ENCODE results near the gene SLC22A23. TPM values are rescaled to one million over a fixed set of nuclear protein-coding genes. Genes with fewer than 3 reads are reported as not detected.

SLC22A23 gene
- total RNA-seq, 1 donor from 2014 or later: 18.7 TPM

DNA sequence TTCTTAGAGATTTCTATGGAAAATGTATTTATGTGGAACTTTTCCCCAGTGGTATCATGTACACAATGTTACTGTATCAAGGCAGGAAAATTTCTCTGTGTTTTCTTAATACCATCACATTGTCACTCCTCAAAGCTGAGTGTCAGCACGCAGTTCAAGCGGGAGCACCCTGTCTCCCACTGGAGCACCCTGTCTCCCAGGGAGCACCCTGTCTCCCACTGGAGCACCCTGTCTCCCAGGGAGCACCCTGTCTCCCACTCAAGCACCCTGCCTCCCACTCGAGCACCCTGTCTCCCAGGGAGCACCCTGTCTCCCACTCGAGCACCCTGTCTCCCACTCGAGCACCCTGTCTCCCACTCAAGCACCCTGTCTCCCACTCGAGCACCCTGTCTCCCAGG is 146.8 kb downstream of the SLC22A23 start:
- no peak for FAIRE-seq
- Histone ChIP-seq H3K36me3 (ENCODE audit: control insufficient read depth, insufficient read depth, low read length) (peaks cover 4% of the 10 kb centered on the region), H3K27me3 (ENCODE audit: control insufficient read depth, insufficient read depth, low read length) (peaks cover 6% of the 10 kb centered on the region), H3K4me3 (ENCODE audit: low read depth, low read length) (no peak overlapping the region)
- TF ChIP-seq, protein P1, sequence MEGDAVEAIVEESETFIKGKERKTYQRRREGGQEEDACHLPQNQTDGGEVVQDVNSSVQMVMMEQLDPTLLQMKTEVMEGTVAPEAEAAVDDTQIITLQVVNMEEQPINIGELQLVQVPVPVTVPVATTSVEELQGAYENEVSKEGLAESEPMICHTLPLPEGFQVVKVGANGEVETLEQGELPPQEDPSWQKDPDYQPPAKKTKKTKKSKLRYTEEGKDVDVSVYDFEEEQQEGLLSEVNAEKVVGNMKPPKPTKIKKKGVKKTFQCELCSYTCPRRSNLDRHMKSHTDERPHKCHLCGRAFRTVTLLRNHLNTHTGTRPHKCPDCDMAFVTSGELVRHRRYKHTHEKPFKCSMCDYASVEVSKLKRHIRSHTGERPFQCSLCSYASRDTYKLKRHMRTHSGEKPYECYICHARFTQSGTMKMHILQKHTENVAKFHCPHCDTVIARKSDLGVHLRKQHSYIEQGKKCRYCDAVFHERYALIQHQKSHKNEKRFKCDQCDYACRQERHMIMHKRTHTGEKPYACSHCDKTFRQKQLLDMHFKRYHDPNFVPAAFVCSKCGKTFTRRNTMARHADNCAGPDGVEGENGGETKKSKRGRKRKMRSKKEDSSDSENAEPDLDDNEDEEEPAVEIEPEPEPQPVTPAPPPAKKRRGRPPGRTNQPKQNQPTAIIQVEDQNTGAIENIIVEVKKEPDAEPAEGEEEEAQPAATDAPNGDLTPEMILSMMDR (IDR thresholded peaks at IDR 0.05; ENCODE audit: insufficient read depth, low read length, severe bottlenecking): no peak
- DNase-seq (ENCODE audit: low read depth): no peak

DNA sequence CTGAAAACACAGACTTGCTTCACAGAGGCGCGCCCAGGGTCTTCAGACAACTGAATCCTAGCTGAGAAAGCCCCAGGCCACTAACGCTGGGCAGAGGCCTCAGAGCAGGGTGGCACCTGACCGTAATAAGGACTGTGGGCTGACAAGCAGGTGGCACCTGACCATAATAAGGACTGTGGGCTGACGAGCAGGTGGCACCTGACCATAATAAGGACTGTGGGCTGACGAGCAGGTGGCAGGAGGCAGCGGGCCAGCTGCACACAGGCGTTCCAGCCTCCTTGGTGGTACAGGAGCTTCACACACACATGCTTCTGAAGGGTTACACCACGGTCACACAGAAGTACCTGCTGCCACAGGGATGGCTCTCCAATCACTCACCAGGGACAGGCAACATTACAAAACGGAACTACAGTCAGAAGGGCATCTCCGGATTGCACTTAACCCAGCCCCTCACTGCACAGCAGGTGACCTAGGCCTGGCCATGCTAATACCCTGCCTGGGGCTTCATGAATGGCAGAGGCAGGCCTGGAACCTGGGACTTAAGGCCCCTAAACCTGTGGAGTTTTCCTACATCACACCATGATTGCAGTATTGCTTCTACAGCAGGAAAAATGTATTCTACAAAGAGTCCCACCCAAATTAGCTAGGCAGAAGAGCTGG is 147.3 kb downstream of the SLC22A23 start:
- peak; percentile 47 for FAIRE-seq
- no peak for DNase-seq (ENCODE audit: low read depth)
- H3K4me3 ChIP-seq (ENCODE audit: low read depth, low read length): no peak overlapping the region
- peaks cover 5% of the 10 kb centered on the region for H3K36me3 ChIP-seq (ENCODE audit: control insufficient read depth, insufficient read depth, low read length)
- peaks cover 6% of the 10 kb centered on the region for H3K27me3 ChIP-seq (ENCODE audit: control insufficient read depth, insufficient read depth, low read length)
- TF ChIP-seq, protein P1 (IDR thresholded peaks at IDR 0.05; ENCODE audit: insufficient read depth, low read length, severe bottlenecking): no peak

DNA sequence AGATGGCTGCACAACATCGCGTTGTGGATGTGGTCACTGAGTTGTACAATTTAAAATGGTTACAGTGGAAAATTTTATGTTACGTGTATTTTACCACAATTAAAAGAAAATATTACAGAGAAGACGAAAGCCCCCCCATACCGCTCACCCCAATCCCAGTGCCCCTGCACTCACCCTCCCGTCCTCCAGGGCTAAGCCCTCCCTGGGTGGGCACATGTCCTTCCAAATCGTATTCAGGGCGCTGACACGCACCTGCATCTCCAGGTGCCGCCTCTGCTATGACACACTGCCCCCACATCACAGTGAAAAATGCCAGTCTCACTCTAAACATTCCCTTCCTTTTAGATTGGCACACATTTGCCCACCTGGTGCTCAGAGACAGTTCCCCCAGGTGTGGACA is 148.7 kb downstream of the SLC22A23 start:
- DNase-seq (ENCODE audit: low read depth): no peak

DNA sequence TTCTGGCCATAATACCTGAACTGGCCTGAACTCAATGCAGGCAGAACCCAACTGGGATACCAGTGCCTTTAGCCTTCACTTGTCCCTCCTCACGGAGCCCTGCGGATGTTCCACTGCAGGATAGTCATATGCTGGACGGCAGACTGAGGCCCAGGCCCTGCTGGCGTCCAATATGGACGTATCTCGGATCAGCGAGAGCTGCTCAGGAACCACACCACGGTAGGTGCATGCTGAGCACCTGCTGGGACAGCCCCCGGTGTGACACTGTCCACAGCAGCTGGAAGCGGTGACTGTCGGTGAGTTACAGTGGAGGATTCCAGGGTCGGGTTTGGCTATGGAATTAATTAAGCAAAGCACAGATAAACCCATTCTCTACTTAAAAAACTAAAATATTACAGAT is 149.4 kb downstream of the SLC22A23 start:
- TF ChIP-seq, protein P1 (IDR thresholded peaks at IDR 0.05; ENCODE audit: insufficient read depth, low read length, severe bottlenecking): no peak
- H3K4me3 ChIP-seq (ENCODE audit: low read depth, low read length): no peak overlapping the region
- peaks cover 9% of the 10 kb centered on the region for H3K36me3 ChIP-seq (ENCODE audit: control insufficient read depth, insufficient read depth, low read length)
- DNase-seq (ENCODE audit: low read depth): no peak
- H3K27me3 ChIP-seq (ENCODE audit: control insufficient read depth, insufficient read depth, low read length): peaks cover 3% of the 10 kb centered on the region
- FAIRE-seq: no peak

More for the DNA sequence above, 148.7 kb downstream of the SLC22A23 start:
- Histone ChIP-seq H3K36me3 (ENCODE audit: control insufficient read depth, insufficient read depth, low read length) (peaks cover 9% of the 10 kb centered on the region), H3K4me3 (ENCODE audit: low read depth, low read length) (no peak overlapping the region), H3K27me3 (ENCODE audit: control insufficient read depth, insufficient read depth, low read length) (peaks cover 6% of the 10 kb centered on the region)
- TF ChIP-seq, protein P1 (IDR thresholded peaks at IDR 0.05; ENCODE audit: insufficient read depth, low read length, severe bottlenecking): no peak
- FAIRE-seq: no peak

DNA sequence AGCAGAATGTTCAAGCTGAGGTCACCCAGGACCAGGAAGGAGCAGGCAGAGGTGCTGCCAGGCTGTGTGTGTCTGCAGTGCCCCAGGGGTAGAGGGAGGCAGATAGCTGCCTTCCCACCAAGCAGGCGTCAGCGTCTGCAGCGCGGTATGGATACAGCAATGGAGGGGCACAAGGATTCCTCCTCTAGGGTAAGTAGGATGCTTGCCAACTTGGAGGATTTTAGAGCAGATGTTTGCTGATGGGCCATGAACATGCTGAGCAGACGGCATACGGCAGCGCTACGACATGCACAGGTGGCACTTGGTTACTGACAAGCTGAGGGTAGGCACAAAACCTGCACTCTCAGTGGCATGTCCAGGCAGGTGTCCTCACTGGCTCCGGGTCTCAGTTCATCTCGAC is 150.0 kb downstream of the SLC22A23 start:
- no peak for DNase-seq (ENCODE audit: low read depth)
- H3K27me3 ChIP-seq (ENCODE audit: control insufficient read depth, insufficient read depth, low read length): peaks cover 3% of the 10 kb centered on the region
- TF ChIP-seq, protein P1 (IDR thresholded peaks at IDR 0.05; ENCODE audit: insufficient read depth, low read length, severe bottlenecking): no peak
- FAIRE-seq: no peak
- no peak overlapping the region for H3K4me3 ChIP-seq (ENCODE audit: low read depth, low read length)
- H3K36me3 ChIP-seq (ENCODE audit: control insufficient read depth, insufficient read depth, low read length): peaks cover 9% of the 10 kb centered on the region

DNA sequence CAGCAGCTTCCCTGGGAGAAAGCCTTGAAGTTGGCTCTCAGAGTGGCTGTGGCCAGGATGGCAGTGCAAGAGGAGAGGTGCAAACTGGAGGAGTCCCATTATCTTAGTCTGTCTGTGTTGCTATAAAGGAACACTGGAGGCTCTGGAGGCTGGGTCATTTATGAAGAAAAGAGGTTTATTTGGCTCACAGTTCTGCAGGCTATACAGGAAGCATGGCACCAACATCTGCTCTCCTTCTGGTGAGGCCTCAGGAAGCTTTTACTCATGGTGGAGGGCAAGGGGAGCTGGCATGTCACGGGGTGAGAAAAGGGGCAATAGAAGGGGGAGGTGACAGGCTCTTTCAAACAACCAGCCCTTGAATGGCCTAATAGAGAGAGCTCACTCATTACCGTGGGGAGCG is 151.0 kb downstream of the SLC22A23 start:
- peaks cover 10% of the 10 kb centered on the region for H3K36me3 ChIP-seq (ENCODE audit: control insufficient read depth, insufficient read depth, low read length)
- DNase-seq (ENCODE audit: low read depth) (no peak), FAIRE-seq (no peak)
- no peak overlapping the region for H3K4me3 ChIP-seq (ENCODE audit: low read depth, low read length)
- peaks cover 3% of the 10 kb centered on the region for H3K27me3 ChIP-seq (ENCODE audit: control insufficient read depth, insufficient read depth, low read length)
- TF ChIP-seq, protein P1 (IDR thresholded peaks at IDR 0.05; ENCODE audit: insufficient read depth, low read length, severe bottlenecking): no peak

All from bronchial epithelial cell (primary cell).